Stimulated activated CD8-positive, alpha-beta memory T cell treated with anti-CD3 and anti-CD28 coated beads, Interleukin-12 subunit alpha, Interleukin-12 subunit beta, amount 100 ng/mL, for 24 hours (primary cell): ENCODE measurements around the gene SPO11.

Experiments
- DNase-seq: peaks from one replicate; pipeline ENCODE4 v3.0.0-alpha.2; 2020; ENCODE audit errors: extremely low read depth

SPO11 gene

GRCh38 chr20:57375652-57376230 lies 46.1 kb downstream of the SPO11 start:
- no peak for DNase-seq

- DNase-seq: no peak
Measured at GRCh38 chr20:57377350-57377749, 47.7 kb downstream of the SPO11 start.

GRCh38 chr20:57378107-57378506 lies 48.5 kb downstream of the SPO11 start:
- no peak for DNase-seq

- no peak for DNase-seq
Measured at GRCh38 chr20:57378646-57379262, 49.2 kb downstream of the SPO11 start.

- no peak for DNase-seq
Measured at GRCh38 chr20:57379263-57379647, 49.7 kb downstream of the SPO11 start.

GRCh38 chr20:57380081-57380750 lies 50.6 kb downstream of the SPO11 start:
- no peak for DNase-seq

GRCh38 chr20:57381596-57382503 lies 52.2 kb downstream of the SPO11 start:
- DNase-seq: no peak

- no peak for DNase-seq
Measured at GRCh38 chr20:57382516-57382915, 52.9 kb downstream of the SPO11 start.

- DNase-seq: no peak
Measured at GRCh38 chr20:57383447-57384347, 54.1 kb downstream of the SPO11 start.

GRCh38 chr20:57384486-57384885 lies 54.9 kb downstream of the SPO11 start:
- DNase-seq: no peak

GRCh38 chr20:57384953-57385761 lies 55.6 kb downstream of the SPO11 start:
- DNase-seq: no peak

- DNase-seq: no peak
Measured at GRCh38 chr20:57385940-57386339, 56.3 kb downstream of the SPO11 start.

- no peak for DNase-seq
Measured at GRCh38 chr20:57386762-57387161, 57.2 kb downstream of the SPO11 start.

- no peak for DNase-seq
Measured at GRCh38 chr20:57387463-57387862, 57.9 kb downstream of the SPO11 start.

GRCh38 chr20:57387945-57388371 lies 58.4 kb downstream of the SPO11 start:
- DNase-seq: no peak

GRCh38 chr20:57388953-57389694 lies 59.5 kb downstream of the SPO11 start:
- DNase-seq: no peak

- no peak for DNase-seq
Measured at GRCh38 chr20:57389695-57390603, 60.3 kb downstream of the SPO11 start.

GRCh38 chr20:57390604-57391438 lies 61.2 kb downstream of the SPO11 start, which contains the start of gene RBM38:
Gene RBM38 (plus strand): TSS chr20:57391396. CDS start chr20:57391582, 186 bp downstream.
- DNase-seq: no peak
